WTC11 (cell line): ENCODE measurements around the gene RCL1. TPM values are rescaled to one million over a fixed set of nuclear protein-coding genes. Genes with fewer than 3 reads are reported as not detected.

ENCODE experiments used
- ATAC-seq: fragments of 200-7000 bp; cut with Tn5 transposase; 2 replicates; pipeline ENCODE4 v1.10.0; 2021; ENCODE audit warnings: mild to moderate bottlenecking, moderate library complexity
- CTCF ChIA-PET: fragments of 300-600 bp; sonication (Branson Sonifier 250); formaldehyde crosslinking; loops from one replicate; lab custom pipeline; 2021; ENCODE audit warnings: antibody characterized with exemption; lab: Charles Lee
- POLR2A ChIA-PET: fragments of 350-600 bp; sonication (Branson Sonifier 250); formaldehyde crosslinking; loops from one replicate; lab custom pipeline; 2021; ENCODE audit warnings: antibody characterized with exemption; lab: Charles Lee
- DNase-seq: peaks from one replicate; pipeline ENCODE4 v3.0.0; 2021; ENCODE audit warnings: low spot score
- H3K27ac Mint-ChIP-seq: 2 replicates; pipeline ENCODE4 v1.8.0; 2021; ENCODE audit warnings: mixed read lengths
- H3K27me3 Mint-ChIP-seq: 2 replicates; pipeline ENCODE4 v1.8.0; 2021; ENCODE audit warnings: low read depth, mild to moderate bottlenecking, moderate library complexity, mixed read lengths
- H3K36me3 Mint-ChIP-seq: 2 replicates; pipeline ENCODE4 v1.8.0; 2021; ENCODE audit warnings: mixed read lengths
- H3K4me1 Mint-ChIP-seq: 2 replicates; pipeline ENCODE4 v1.8.0; 2022; ENCODE audit warnings: mixed read lengths
- H3K4me3 Mint-ChIP-seq: 2 replicates; pipeline ENCODE4 v1.8.0; 2021; ENCODE audit warnings: mild to moderate bottlenecking, moderate library complexity, mixed read lengths
- H3K9me3 Mint-ChIP-seq: 2 replicates; pipeline ENCODE4 v1.8.0; 2021; ENCODE audit warnings: mixed read lengths
- ATF1 ChIP-seq: sonication (generic); formaldehyde crosslinking; IDR thresholded peaks from 2 replicates; pipeline ENCODE4 v1.8.1; 2023; ENCODE audit warnings: mild to moderate bottlenecking, moderate library complexity, missing genetic modification reagents
- CREB1 ChIP-seq: sonication (generic); formaldehyde crosslinking; IDR thresholded peaks from 2 replicates; pipeline ENCODE4 v1.8.0; 2023; ENCODE audit warnings: mild to moderate bottlenecking, missing genetic modification reagents
- FOXJ3 ChIP-seq: sonication (generic); formaldehyde crosslinking; IDR thresholded peaks from 2 replicates; pipeline ENCODE4 v1.9.0; 2021; ENCODE audit warnings: missing genetic modification reagents, mild to moderate bottlenecking, borderline replicate concordance
- FOXP1 ChIP-seq: sonication (generic); formaldehyde crosslinking; IDR thresholded peaks from 2 replicates; pipeline ENCODE4 v1.8.0; 2022; ENCODE audit warnings: missing genetic modification reagents, mild to moderate bottlenecking, moderate library complexity, borderline replicate concordance
- JUN ChIP-seq: sonication (generic); formaldehyde crosslinking; IDR thresholded peaks from 2 replicates; pipeline ENCODE4 v1.8.0; 2023; ENCODE audit warnings: mild to moderate bottlenecking, missing genetic modification reagents
- KAT7 ChIP-seq: sonication (generic); formaldehyde crosslinking; IDR thresholded peaks from 2 replicates; pipeline ENCODE4 v1.8.1; 2023; ENCODE audit warnings: missing genetic modification reagents, mild to moderate bottlenecking, borderline replicate concordance
- MXD4 ChIP-seq: fragments of 250-450 bp; sonication (Bioruptor Pico); IDR thresholded peaks from 2 replicates; pipeline ENCODE4 v1.8.0; 2021; ENCODE audit warnings: mild to moderate bottlenecking, moderate library complexity, borderline replicate concordance
- NFATC4 ChIP-seq: fragments of 250-450 bp; sonication (Bioruptor Pico); IDR thresholded peaks from 2 replicates; pipeline ENCODE4 v1.9.0; 2021; ENCODE audit warnings: mild to moderate bottlenecking
- NR1H2 ChIP-seq: sonication (generic); formaldehyde crosslinking; IDR thresholded peaks from 2 replicates; pipeline ENCODE4 v1.9.0; 2021; ENCODE audit warnings: mild to moderate bottlenecking, moderate library complexity, missing genetic modification reagents
- OVOL2 ChIP-seq: fragments of 250-450 bp; sonication (Bioruptor Pico); IDR thresholded peaks from 2 replicates; pipeline ENCODE4 v1.9.0; 2021; ENCODE audit warnings: mild to moderate bottlenecking, borderline replicate concordance
- SMAD4 ChIP-seq: sonication (generic); formaldehyde crosslinking; IDR thresholded peaks from 2 replicates; pipeline ENCODE4 v1.8.0; 2022; ENCODE audit warnings: mild to moderate bottlenecking, missing genetic modification reagents
- TCF7 ChIP-seq: sonication (generic); formaldehyde crosslinking; IDR thresholded peaks from 2 replicates; pipeline ENCODE4 v1.8.0; 2022; ENCODE audit warnings: mild to moderate bottlenecking, low read depth, missing genetic modification reagents, moderate library complexity
- total RNA-seq: library from RNA; stranded (reverse); gene quantifications from 3 replicates; pipeline ENCODE4 v1.2.3, GENCODE V29; 2021
- TF ChIP-seq, protein P1 (sequence below): sonication (generic); formaldehyde crosslinking; IDR thresholded peaks from 2 replicates; pipeline ENCODE4 v1.8.1; 2023; ENCODE audit warnings: mild to moderate bottlenecking, moderate library complexity, missing genetic modification reagents
- TF ChIP-seq, protein P2 (sequence below): fragments of 200-600 bp; IDR thresholded peaks from 2 replicates; pipeline ENCODE4 v1.8.0; 2022; ENCODE audit warnings: antibody characterized with exemption
- TF ChIP-seq, protein P3 (sequence below): fragments of 250-450 bp; sonication (Bioruptor Pico); IDR thresholded peaks from 2 replicates; pipeline ENCODE4 v1.9.0; 2021; ENCODE audit warnings: mild to moderate bottlenecking
- TF ChIP-seq, protein P4 (sequence below): sonication (generic); formaldehyde crosslinking; IDR thresholded peaks from 2 replicates; pipeline ENCODE4 v1.8.1; 2023; ENCODE audit warnings: mild to moderate bottlenecking, missing genetic modification reagents, moderate library complexity
- TF ChIP-seq, protein P5 (sequence below): sonication (generic); formaldehyde crosslinking; IDR thresholded peaks from 2 replicates; pipeline ENCODE4 v1.8.1; 2022; ENCODE audit warnings: low read depth, mild to moderate bottlenecking, moderate library complexity, missing genetic modification reagents, borderline replicate concordance
- TF ChIP-seq, protein P6 (sequence below): sonication (generic); formaldehyde crosslinking; IDR thresholded peaks from 2 replicates; pipeline ENCODE4 v1.8.0; 2023; ENCODE audit warnings: missing genetic modification reagents, mild to moderate bottlenecking, borderline replicate concordance
- TF ChIP-seq, protein P7 (sequence below): fragments of 250-450 bp; sonication (Bioruptor Pico); conservative IDR thresholded peaks from 2 replicates; pipeline ENCODE4 v1.9.0; 2021; ENCODE audit warnings: mild to moderate bottlenecking
- TF ChIP-seq, protein P8 (sequence below): sonication (generic); formaldehyde crosslinking; IDR thresholded peaks from 2 replicates; pipeline ENCODE4 v1.8.0; 2023; ENCODE audit warnings: missing genetic modification reagents

Gene RCL1
- total RNA-seq, 1 experiment from 2014 or later, result 27.2 TPM

DNA sequence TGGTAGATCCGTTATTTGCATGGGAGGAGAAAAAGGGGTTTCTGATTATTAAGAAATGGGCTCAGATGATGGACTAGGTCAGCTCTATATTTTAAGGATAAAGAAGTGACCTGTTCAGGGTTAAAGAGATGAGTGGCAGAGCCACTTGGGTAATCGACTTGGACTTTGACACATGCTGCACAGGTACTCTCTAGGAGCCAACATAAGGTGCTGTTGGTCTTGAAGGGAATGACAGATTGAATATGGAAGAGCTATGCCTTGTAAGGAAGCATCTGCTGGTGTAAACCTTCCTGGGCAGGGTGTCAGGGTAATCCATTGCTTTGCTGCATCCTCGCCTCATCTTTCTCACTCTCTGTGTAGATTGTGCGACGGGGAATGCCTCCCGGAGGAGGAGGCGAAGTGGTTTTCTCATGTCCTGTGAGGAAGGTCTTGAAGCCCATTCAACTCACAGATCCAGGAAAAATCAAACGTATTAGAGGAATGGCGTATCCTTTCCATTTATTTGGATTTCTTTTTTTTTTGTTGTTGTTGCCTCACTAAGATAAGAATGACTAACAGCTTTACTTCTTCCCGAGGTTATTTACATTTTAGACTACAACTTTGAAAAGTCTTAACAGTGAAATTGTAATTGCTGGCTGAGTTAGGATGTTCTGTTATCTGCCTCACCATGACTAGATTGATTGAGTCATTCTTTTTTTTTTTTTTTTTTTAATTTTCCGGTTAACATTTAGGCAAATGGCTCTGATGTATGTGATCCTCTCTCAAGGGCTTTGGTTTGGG lies 41.2 kb downstream of the RCL1 start:
- Mint-ChIP-seq H3K27me3 (no peaks in the 10 kb centered on the region), H3K4me1 (no peaks in the 10 kb centered on the region; the same call in 1 of the 2 replicates), H3K9me3 (no peaks in the 10 kb centered on the region), H3K27ac (no peak overlapping the region), H3K4me3 (no peak overlapping the region), H3K36me3 (peaks cover 20% of the 10 kb centered on the region; the same call in 1 of the 2 replicates)
- TF ChIP-seq KAT7 (CRISPR knock-in tag), result no peak
- TF ChIP-seq OVOL2 (CRISPR knock-in tag), result no peak
- TF ChIP-seq, protein P1, sequence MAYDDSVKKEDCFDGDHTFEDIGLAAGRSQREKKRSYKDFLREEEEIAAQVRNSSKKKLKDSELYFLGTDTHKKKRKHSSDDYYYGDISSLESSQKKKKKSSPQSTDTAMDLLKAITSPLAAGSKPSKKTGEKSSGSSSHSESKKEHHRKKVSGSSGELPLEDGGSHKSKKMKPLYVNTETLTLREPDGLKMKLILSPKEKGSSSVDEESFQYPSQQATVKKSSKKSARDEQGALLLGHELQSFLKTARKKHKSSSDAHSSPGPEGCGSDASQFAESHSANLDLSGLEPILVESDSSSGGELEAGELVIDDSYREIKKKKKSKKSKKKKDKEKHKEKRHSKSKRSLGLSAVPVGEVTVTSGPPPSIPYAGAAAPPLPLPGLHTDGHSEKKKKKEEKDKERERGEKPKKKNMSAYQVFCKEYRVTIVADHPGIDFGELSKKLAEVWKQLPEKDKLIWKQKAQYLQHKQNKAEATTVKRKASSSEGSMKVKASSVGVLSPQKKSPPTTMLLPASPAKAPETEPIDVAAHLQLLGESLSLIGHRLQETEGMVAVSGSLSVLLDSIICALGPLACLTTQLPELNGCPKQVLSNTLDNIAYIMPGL (CRISPR knock-in tag), result no peak
- TF ChIP-seq NR1H2 (CRISPR knock-in tag), result no peak
- no peak for TF ChIP-seq SMAD4 (CRISPR knock-in tag)
- TF ChIP-seq, protein P2, sequence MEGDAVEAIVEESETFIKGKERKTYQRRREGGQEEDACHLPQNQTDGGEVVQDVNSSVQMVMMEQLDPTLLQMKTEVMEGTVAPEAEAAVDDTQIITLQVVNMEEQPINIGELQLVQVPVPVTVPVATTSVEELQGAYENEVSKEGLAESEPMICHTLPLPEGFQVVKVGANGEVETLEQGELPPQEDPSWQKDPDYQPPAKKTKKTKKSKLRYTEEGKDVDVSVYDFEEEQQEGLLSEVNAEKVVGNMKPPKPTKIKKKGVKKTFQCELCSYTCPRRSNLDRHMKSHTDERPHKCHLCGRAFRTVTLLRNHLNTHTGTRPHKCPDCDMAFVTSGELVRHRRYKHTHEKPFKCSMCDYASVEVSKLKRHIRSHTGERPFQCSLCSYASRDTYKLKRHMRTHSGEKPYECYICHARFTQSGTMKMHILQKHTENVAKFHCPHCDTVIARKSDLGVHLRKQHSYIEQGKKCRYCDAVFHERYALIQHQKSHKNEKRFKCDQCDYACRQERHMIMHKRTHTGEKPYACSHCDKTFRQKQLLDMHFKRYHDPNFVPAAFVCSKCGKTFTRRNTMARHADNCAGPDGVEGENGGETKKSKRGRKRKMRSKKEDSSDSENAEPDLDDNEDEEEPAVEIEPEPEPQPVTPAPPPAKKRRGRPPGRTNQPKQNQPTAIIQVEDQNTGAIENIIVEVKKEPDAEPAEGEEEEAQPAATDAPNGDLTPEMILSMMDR, result no peak
- TF ChIP-seq FOXP1, result no peak
- TF ChIP-seq, protein P3, sequence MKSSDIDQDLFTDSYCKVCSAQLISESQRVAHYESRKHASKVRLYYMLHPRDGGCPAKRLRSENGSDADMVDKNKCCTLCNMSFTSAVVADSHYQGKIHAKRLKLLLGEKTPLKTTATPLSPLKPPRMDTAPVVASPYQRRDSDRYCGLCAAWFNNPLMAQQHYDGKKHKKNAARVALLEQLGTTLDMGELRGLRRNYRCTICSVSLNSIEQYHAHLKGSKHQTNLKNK (CRISPR knock-in tag), result no peak
- no peak for TF ChIP-seq CREB1 (CRISPR knock-in tag)
- TF ChIP-seq, protein P4, sequence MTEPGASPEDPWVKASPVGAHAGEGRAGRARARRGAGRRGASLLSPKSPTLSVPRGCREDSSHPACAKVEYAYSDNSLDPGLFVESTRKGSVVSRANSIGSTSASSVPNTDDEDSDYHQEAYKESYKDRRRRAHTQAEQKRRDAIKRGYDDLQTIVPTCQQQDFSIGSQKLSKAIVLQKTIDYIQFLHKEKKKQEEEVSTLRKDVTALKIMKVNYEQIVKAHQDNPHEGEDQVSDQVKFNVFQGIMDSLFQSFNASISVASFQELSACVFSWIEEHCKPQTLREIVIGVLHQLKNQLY (CRISPR knock-in tag), result no peak
- CTCF ChIA-PET, result no interaction called here
- POLR2A ChIA-PET, result no interaction called here
- DNase-seq (no peak), ATAC-seq (no peak)

DNA sequence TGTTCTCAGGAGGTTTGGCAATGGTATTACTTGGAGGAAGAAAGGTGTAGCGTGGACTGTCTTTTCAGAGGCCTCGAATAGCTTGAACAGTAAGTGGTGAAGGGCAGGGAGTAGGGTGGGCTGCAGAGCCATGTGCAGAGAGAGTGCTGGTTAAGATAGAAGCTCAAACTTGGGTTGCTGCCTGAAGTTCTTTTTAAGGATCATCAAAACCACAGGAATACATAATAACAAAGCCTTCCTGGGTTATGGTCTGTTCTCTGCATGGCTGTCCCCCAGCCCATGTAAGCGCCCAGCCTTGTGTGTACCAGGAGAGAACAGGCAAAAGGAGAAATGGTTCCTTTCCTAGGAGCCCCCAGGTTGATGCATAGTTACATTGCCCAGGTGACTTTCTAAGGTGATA lies 43.9 kb downstream of the RCL1 start:
- no peaks in the 10 kb centered on the region for H3K9me3 Mint-ChIP-seq
- H3K4me3 Mint-ChIP-seq, result no peak overlapping the region
- ChIA-PET CTCF (interaction anchor here (0.9 to 2.4 kb wide), 3 partner anchors 14 to 77 kb away, joined by 4 to 8 read pairs (median 5); no protein-coding TSS in a partner anchor), POLR2A (no interaction called here)
- ATAC-seq, result no peak
- H3K27me3 Mint-ChIP-seq, result no peaks in the 10 kb centered on the region
- H3K4me1 Mint-ChIP-seq, result no peaks in the 10 kb centered on the region; the same call in 1 of the 2 replicates
- peak overlapping the region; percentile 3; the same call in 1 of the 2 replicates for H3K27ac Mint-ChIP-seq
- H3K36me3 Mint-ChIP-seq, result peaks cover 20% of the 10 kb centered on the region
- no peak for DNase-seq
- TF ChIP-seq KAT7 (CRISPR knock-in tag) (no peak), FOXJ3 (CRISPR knock-in tag) (no peak), FOXP1 (no peak), NFATC4 (CRISPR knock-in tag) (no peak), JUN (no peak), ATF1 (no peak), CREB1 (CRISPR knock-in tag) (no peak), MXD4 (CRISPR knock-in tag) (no peak), TCF7 (CRISPR knock-in tag) (no peak)
- TF ChIP-seq, protein P5, sequence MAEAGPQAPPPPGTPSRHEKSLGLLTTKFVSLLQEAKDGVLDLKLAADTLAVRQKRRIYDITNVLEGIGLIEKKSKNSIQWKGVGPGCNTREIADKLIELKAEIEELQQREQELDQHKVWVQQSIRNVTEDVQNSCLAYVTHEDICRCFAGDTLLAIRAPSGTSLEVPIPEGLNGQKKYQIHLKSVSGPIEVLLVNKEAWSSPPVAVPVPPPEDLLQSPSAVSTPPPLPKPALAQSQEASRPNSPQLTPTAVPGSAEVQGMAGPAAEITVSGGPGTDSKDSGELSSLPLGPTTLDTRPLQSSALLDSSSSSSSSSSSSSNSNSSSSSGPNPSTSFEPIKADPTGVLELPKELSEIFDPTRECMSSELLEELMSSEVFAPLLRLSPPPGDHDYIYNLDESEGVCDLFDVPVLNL (CRISPR knock-in tag), result no peak
- TF ChIP-seq, protein P6, sequence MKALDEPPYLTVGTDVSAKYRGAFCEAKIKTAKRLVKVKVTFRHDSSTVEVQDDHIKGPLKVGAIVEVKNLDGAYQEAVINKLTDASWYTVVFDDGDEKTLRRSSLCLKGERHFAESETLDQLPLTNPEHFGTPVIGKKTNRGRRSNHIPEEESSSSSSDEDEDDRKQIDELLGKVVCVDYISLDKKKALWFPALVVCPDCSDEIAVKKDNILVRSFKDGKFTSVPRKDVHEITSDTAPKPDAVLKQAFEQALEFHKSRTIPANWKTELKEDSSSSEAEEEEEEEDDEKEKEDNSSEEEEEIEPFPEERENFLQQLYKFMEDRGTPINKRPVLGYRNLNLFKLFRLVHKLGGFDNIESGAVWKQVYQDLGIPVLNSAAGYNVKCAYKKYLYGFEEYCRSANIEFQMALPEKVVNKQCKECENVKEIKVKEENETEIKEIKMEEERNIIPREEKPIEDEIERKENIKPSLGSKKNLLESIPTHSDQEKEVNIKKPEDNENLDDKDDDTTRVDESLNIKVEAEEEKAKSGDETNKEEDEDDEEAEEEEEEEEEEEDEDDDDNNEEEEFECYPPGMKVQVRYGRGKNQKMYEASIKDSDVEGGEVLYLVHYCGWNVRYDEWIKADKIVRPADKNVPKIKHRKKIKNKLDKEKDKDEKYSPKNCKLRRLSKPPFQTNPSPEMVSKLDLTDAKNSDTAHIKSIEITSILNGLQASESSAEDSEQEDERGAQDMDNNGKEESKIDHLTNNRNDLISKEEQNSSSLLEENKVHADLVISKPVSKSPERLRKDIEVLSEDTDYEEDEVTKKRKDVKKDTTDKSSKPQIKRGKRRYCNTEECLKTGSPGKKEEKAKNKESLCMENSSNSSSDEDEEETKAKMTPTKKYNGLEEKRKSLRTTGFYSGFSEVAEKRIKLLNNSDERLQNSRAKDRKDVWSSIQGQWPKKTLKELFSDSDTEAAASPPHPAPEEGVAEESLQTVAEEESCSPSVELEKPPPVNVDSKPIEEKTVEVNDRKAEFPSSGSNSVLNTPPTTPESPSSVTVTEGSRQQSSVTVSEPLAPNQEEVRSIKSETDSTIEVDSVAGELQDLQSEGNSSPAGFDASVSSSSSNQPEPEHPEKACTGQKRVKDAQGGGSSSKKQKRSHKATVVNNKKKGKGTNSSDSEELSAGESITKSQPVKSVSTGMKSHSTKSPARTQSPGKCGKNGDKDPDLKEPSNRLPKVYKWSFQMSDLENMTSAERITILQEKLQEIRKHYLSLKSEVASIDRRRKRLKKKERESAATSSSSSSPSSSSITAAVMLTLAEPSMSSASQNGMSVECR (CRISPR knock-in tag), result no peak
- TF ChIP-seq, protein P7, sequence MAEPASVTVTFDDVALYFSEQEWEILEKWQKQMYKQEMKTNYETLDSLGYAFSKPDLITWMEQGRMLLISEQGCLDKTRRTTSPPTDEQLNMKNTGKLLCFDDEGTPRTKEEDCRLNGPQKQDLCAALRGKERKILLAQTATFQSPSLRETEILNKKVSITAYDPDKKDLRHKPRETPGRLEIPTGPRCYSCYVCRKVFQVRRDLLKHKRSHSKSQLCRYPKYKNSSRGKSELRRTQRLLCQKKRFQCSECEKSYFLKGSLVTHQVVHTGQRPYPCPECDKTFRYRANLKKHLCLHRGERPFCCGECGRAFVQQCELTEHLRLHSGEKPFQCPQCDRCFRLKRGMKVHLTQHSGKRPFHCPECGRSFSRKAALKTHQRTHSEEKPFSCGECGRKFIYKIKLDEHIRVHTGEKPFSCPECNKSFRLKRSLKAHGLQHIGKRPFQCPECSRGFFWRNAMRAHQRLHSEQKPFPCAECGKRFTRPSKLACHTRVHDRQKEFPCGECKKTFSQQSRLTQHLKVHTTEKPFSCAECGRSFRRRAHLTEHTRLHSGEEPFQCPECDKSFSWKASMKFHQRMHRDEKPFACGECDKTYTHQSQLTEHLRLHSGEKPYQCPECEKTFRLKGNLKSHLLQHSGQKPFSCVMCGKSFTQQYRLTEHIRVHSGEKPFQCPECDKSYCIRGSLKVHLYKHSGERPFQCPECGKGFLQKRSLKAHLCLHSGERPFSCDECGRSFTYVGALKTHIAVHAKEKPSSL (CRISPR knock-in tag), result no peak
- TF ChIP-seq, protein P8, sequence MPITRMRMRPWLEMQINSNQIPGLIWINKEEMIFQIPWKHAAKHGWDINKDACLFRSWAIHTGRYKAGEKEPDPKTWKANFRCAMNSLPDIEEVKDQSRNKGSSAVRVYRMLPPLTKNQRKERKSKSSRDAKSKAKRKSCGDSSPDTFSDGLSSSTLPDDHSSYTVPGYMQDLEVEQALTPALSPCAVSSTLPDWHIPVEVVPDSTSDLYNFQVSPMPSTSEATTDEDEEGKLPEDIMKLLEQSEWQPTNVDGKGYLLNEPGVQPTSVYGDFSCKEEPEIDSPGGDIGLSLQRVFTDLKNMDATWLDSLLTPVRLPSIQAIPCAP (CRISPR knock-in tag), result no peak
